ENCODE results near the gene EDA.
A peak's percentile ranks its signal among the peaks of the same experiment; 100 is the strongest.

The EDA gene

GRCh38 chrX:70026851-70027200 lies 410.9 kb downstream of the EDA start:
- no peak for DNase-seq (ENCODE audit: low read depth)

DNA sequence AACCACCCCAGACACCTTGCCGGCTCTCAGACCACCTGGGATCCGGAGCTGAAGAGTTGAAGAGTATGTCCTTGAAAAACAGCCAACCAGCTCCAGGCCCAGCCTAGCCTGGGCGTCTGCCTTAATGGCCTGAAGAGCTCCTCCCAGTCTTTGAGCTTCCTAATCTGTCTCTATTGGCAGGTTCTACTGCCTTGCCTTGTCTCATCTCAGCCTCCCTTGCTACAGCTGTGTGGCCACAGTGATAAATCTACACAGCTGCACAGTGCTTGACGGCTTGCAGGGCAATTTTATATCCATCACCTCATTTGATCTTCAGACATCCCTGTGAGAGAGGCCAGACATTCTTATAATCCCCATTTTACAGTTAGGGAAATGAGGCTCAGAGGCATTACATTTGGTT lies 413.9 kb downstream of the EDA start:
- no peak for DNase-seq (ENCODE audit: low read depth)

DNA sequence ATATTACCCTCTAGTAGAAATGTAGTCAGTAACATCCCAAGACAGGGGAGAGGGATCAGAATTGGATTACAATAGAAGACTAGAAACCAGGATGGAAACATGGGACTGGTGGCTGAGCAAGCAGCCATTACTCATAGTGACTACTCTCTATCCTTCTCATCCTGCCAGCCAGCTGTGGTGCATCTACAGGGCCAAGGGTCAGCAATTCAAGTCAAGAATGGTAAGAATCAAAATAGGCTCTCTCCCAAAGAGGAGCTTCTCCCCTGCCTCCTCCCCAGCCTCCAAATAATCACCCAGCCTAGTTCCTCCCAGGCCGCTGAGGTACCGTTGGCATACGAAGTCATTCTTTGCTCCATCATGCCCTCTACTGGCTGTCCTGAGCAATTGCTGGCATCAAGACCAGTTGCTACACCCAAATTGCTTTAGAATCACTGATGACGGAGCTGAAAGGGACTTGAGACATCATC lies 414.4 kb downstream of the EDA start:
- peak; percentile 21 for DNase-seq (ENCODE audit: low read depth)

DNA sequence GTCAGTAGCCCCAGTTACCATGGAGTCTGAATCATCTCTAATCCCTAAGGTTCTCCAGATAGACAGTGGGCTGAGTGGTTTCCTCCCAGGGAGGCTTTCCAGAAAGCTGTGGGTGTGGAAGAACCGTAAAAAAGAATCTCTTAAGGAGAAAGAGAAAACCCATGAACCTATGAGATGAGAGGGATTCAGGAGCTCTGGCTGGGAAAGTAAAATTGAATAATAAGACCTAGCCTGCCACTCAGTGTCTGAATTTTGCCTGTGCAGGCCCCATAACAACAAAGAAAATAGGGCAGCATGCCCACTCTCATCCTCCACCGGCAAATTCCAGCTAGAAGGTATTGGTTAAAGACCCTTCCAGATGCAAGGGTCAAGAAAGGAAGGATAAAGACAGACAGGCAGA lies 416.9 kb downstream of the EDA start:
- no peak for DNase-seq (ENCODE audit: low read depth)

DNA sequence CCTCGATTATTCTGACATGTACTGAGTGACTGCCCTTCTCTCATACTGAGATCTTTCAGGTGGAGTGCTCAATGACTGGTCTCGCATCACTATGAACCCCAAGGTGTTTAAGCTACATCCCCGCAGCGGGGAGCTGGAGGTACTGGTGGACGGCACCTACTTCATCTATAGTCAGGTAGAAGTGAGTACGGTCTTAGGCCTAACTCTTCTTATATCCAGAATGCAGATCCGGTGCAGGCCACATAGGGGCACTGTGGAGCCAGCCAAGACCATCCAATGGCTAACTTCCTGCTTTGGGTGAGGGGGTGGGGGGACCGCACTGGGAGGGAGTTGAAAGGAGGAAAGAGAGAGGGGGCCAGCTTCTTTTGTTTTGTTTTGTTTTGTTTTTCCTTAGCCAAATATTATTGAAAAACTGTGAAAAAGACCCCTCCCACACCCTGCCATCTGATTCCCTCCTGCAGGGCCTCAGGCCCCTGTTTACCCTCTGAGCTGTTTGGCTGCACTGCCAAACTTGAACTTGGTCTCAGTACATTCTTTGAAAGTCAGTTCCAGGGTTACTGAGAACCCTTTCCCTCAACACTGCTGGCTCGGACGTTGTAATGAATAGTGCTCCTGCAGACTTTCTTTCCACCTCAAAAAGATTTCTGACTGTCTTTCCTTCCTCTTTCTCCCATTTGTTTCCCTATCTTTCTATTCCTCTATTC lies 417.6 kb downstream of the EDA start:
- no peak for DNase-seq (ENCODE audit: low read depth)

DNA sequence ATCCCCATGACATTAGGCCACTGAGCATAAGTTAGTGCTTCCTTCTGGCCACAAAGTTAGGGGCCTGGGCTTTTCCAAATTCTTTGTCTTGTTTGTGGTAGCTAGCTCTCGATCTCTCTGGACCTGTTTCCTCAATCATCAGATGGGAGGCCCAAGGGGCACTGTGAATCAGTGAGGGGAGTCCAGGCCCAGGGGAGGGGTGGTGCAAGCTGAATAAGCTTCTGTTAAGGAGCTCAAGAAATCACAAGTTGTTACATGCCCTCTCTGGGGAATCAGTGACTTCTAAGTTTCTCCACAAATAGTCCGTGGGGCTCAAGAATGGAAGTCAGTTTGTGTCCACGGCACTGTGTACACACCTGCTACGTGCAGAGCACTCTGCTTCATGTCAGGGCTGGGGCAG lies 418.7 kb downstream of the EDA start:
- DNase-seq (ENCODE audit: low read depth), result no peak

GRCh38 chrX:70038515-70038914 lies 422.6 kb downstream of the EDA start:
- DNase-seq (ENCODE audit: low read depth), result no peak

DNA sequence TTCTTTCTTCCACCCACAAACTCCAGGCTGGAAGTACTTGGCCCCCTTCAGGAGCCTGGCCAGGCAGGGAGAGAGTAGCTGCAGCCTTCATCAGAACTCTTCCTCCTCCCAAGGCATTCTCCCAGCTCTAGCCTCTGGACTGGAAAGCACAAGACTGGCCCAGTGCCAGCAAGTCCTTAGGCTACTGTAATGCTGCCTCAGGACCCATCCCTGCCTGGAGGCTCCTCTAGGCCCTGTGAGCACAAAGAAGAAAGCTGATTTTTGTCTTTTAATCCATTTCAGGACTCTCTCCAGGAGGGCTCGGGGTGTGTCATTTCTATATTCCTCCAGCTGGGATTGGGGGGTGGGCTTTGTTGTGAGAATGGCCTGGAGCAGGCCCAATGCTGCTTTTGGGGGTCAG lies 423.0 kb downstream of the EDA start:
- DNase-seq (ENCODE audit: low read depth), result no peak

DNA sequence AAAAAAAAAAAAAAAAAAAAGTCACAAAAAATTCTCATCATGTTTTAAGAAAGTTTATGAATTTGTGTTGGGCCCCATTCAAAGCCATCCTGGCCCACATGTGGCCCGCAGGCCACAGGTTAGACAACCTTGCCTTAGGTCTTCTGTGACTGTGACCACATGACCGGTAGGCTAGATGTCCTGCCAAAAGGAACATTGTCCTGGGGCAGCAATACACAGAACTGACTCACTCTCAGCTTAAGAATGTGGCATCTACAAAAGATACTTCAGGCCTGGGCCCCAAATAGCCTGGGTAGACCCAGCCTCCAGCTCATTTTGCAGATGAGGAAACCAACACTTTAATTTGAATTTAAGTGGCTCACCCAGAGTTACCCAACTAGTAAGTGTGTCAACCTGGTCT lies 423.8 kb downstream of the EDA start:
- no peak for DNase-seq (ENCODE audit: low read depth)

GRCh38 chrX:70041993-70042392 lies 426.1 kb downstream of the EDA start:
- no peak for DNase-seq (ENCODE audit: low read depth)

- no peak for DNase-seq (ENCODE audit: low read depth)
These were observed 426.8 kb downstream of the EDA start for GRCh38 chrX:70042399-70043371.

DNA sequence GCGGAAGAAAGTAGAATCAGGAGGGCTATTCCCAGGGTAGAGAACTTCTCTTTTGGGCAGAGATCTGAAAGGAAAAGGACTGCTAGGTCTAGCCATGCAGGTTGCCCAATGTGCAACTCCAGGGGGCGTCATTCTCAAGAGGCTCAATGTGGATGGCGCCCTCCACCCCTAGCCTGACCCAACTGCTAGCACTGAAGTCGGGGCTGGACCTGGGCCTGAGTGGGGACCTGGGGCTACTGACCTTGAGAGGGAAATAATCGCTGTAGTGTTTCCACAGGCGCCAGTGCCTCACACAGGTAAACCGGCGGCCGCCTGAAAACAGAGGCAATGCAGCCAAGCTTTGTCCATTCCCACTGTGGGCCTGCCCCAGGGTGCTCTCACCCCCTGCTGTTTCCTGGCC lies 427.8 kb downstream of the EDA start:
- no peak for DNase-seq (ENCODE audit: low read depth)

DNA sequence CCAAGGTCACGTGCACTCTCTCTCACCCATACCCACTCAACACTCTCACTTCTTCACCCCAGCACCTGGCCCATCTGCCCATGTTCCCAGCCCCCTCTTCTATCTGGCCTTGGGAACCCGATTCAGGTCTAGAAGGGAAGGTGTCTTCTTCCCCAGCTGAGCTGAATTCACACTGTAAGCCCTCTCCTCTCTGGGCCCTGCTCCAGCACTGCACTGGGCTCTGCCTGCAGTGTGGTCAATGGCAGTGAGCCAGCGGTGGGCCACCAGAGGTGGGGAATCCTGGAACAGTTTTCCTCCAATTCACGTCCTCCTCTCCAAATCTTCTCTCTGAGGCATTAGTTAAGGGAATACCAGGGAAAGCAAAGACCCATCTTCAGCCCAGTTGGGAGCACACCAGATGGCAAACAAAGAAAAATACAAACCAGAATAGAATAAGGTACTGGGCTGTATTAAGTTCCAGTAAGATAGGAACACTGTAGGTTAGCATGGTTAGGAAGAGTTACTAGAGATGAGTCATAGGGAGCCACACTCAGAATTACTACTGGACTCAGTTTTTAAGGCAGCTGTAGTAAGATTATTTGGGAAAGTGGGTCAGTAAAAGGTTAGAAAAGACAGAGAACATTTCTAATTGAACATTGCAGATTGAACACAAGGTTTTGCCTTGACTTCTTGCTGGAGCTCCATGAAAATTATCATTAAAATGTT lies 428.8 kb downstream of the EDA start:
- no peak for DNase-seq (ENCODE audit: low read depth)

- no peak for DNase-seq (ENCODE audit: low read depth)
These were observed 431.1 kb downstream of the EDA start for GRCh38 chrX:70046978-70047377.

DNA sequence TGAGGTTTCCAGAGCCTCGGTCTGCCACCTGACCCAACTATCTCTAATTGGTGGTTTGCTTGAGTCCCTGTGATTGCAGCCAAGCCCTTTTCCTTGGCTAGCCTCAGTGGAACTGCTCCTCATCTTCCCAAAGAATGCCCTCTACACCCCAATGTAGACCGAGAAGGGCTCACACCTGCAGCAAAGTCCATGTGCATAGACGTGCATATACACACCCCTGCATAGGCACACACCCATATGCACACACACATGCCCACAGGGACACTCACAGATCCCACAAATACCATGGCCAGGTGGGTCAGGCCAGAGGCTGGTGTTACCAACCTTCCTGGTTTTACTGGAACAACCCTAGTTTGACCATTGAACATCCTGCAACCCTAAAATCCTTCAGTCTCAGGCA lies 433.5 kb downstream of the EDA start:
- no peak for DNase-seq (ENCODE audit: low read depth)

- no peak for DNase-seq (ENCODE audit: low read depth)
These were observed 434.0 kb downstream of the EDA start, which contains the start of gene AWAT2 for GRCh38 chrX:70049925-70050324. Gene AWAT2, minus strand, starts transcription at chrX:70049938. Its CDS starts 6 bp downstream, at chrX:70049932.

DNA sequence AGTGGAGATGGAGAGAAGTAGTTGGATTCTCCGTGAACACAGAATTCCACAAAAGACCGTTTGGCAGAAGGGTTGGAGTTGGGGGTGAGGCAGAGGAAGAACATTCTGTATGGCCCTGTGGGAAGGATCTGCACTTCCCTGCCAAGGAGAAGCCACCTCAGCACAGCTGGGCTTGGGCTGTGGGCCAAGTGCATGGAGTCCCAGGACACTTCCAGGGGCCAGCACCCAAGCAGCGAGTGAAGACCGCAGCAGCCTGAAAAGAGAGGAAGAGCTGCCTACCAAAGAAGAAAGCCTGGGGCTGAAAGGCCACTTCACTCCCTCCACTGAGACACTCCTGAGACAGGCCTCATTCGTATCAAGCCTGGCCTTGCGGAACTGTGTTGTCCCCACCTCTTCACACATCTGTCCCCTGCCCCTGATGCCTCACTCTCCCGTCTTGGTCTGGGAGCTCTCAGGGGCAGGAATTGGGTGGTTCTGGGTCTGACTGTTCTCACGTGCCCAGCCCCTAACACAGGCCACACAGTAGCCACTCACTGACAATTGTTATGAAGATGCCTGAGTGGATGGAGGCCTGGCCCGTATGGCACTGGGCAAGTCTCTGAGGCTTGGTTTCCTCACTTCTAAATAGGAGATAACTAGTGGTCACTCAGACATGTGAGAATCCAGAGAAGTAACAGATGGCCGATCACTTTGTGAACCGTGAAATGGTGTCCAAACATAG lies 437.1 kb downstream of the EDA start:
- no peak for DNase-seq (ENCODE audit: low read depth)

GRCh38 chrX:70054391-70054790 lies 438.5 kb downstream of the EDA start:
- DNase-seq (ENCODE audit: low read depth), result no peak

GRCh38 chrX:70062076-70062475 lies 446.2 kb downstream of the EDA start, which contains the start of gene OTUD6A:
Gene OTUD6A, plus strand, starts transcription at chrX:70062457. Its CDS starts 68 bp downstream, at chrX:70062525.
- DNase-seq (ENCODE audit: low read depth), result no peak

- DNase-seq (ENCODE audit: low read depth), result no peak
These were observed 447.1 kb downstream of the EDA start for GRCh38 chrX:70062961-70063550.

DNA sequence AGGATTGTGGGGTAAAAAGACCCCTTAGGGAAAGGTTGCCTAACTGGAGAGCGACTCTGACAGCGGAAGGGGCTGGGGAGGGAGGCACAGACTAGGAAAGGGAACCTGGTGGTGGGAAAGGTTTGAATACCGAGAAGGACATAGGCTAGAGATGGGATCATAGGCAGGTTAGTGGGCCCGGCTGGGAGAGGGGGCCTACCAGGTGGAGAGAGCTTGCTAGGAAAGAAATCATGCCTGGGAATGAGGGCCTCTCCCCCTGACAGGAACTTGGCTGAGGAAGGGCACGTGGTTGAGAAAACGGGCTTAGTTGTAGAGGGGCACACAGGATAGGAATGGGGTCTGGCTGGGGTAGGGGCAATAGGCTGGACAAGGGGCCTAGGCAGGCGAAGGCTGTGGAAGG lies 450.7 kb downstream of the EDA start:
- no peak for DNase-seq (ENCODE audit: low read depth)
